ENCODE measurements around the gene GSTA2.

DNA sequence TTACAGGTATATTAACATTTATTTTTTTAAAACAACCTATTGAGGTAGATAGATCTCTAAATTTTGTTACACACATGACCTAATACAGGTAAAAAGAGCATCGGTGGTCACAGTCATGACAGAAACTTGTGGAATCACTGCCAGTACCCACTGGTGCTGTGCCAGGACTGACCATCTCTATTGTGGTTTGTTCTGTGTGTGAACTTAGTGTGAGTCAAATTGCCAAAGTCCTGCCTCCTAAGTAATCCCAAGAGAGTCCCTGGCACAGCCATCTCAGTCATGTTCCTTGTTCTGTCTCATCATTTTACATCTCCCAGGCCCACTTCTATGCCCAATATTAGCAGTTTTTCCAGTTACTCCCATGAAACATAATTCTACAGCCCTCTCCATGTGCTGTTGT lies 21.4 kb downstream of the GSTA2 start:
- TF ChIP-seq POLR2A (IDR thresholded peaks at IDR 0.05) = no peak
- TF ChIP-seq, protein P1, sequence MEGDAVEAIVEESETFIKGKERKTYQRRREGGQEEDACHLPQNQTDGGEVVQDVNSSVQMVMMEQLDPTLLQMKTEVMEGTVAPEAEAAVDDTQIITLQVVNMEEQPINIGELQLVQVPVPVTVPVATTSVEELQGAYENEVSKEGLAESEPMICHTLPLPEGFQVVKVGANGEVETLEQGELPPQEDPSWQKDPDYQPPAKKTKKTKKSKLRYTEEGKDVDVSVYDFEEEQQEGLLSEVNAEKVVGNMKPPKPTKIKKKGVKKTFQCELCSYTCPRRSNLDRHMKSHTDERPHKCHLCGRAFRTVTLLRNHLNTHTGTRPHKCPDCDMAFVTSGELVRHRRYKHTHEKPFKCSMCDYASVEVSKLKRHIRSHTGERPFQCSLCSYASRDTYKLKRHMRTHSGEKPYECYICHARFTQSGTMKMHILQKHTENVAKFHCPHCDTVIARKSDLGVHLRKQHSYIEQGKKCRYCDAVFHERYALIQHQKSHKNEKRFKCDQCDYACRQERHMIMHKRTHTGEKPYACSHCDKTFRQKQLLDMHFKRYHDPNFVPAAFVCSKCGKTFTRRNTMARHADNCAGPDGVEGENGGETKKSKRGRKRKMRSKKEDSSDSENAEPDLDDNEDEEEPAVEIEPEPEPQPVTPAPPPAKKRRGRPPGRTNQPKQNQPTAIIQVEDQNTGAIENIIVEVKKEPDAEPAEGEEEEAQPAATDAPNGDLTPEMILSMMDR (IDR thresholded peaks at IDR 0.05) = no peak

All from esophagus squamous epithelium (tissue), 4 donors.